Measurements from ENCODE around the gene PYGB.
A peak's percentile ranks its signal among the peaks of the same experiment; 100 is the strongest.

PYGB gene

DNA sequence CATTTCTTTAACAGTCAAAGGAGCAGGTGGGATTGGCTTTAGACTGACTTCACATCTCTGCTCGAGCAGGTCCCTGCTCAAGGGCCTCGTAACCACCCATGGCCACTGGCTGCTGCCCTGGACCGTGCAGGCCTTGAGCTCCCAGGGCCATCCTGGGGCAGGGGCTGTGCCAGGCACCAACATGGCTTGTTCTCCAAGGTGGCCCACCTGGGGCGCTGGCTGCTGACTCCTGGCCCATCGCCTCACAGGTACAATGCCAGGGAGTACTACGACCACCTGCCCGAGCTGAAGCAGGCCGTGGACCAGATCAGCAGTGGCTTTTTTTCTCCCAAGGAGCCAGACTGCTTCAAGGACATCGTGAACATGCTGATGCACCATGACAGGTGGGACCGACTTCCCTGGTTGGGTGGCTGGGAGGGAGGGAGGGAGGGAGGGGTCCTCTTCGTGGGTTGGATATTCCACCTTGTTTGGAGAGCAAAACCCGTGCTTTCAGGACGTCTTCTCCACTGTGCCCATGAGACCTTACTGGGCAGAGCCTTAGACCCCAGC is 46.1 kb downstream of the PYGB start:
- ChIA-PET CTCF (interaction anchor here (0.9 to 5.0 kb wide), 12 partner anchors 13 to 149 kb away, joined by 3 to 78 read pairs (median 4); partner anchors contain the start of gene GINS1), POLR2A (no interaction called here)
- H3K4me3 ChIP-seq (ENCODE audit: control insufficient read depth in 1 of 7, extremely low read depth in 1 of 7, insufficient read depth in 4 of 7, low read depth in 2 of 7, low read length in 6 of 7): no peak overlapping the region
- WGBS (ENCODE audit: insufficient coverage): 96% methylated on average over 12 of the region's 13 CpGs
- H3K27ac ChIP-seq (ENCODE audit: insufficient read depth in 1 of 2, low read depth in 1 of 2, low read length in 2 of 2, poor library complexity in 1 of 2, severe bottlenecking in 2 of 2): no peak overlapping the region
- no peak for DNase-seq
- no peaks in the 10 kb centered on the region for H3K27me3 ChIP-seq (replicated peaks in 2 of 5; ENCODE audit: control insufficient read depth in 4 of 5, insufficient read depth in 5 of 5, low read length in 4 of 5)
- peaks cover 0 to 4% (median 2%) of the 10 kb centered on the region in 4 experiments for H3K4me1 ChIP-seq (ENCODE audit: control extremely low read depth in 1 of 4, control insufficient read depth in 4 of 4, insufficient read depth in 4 of 4, low read length in 3 of 4)
- peaks cover 6 to 53% (median 43%) of the 10 kb centered on the region in 4 experiments for H3K36me3 ChIP-seq (ENCODE audit: control insufficient read depth in 4 of 4, insufficient read depth in 4 of 4, low read length in 3 of 4)
- H3K9me3 ChIP-seq (ENCODE audit: control extremely low read depth in 1 of 5, control insufficient read depth in 4 of 5, insufficient read depth in 2 of 5, low read depth in 1 of 5, low read length in 4 of 5): no peaks in the 10 kb centered on the region

DNA sequence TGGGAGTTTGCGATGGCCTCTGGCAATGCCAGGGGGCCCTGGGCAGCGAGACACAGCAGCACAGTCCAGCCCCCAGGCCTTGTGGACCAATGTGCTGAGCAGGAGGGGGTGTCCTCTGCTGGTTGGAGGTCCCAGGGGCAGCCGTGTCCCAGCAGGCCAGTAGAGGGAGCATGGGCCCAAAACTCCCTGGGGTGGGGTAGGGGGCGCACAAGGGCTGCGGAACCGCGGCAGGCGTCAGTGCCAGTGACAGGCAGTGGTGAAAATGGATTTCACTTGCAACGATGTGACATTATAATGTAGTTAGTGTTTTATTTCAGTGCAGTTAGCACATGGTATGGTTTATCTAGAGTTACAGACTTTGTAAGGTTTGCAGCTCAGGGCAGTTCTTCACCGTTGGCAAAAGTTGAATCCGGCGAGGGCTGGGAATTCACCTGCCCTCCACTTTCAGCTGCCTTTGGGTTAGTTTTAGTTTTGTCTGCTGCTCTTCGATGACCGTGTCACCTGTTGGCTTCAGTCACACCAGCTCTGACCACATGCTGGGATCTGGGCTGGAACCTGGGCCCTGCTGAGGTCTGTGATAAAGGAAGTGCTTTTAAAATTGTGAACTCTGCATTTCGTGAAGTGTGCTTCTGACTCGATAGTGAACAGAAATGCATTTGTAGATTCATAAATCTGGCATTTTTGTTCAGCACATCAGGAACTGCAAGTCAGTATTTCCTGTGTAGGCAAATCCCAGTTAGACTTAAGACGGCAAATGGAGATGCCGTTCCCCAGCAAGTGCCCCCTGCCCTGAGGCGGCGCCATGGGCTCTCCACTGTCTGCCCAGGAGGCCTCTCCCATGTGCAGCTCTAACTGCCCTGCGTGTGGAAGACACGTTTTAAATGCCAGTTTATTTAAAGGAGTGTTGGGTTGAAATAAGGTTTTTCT is 46.8 kb downstream of the PYGB start:
- CTCF ChIA-PET: interaction anchor here (0.9 to 5.0 kb wide), 16 partner anchors 12 to 300 kb away, joined by 3 to 78 read pairs (median 4); partner anchors contain the start of genes GINS1 and PYGB
- DNase-seq: peak; percentile 71 to 86 (median 86)
- POLR2A ChIA-PET: no interaction called here
- no peaks in the 10 kb centered on the region for H3K27me3 ChIP-seq (replicated peaks in 2 of 5; ENCODE audit: control insufficient read depth in 4 of 5, insufficient read depth in 5 of 5, low read length in 4 of 5)
- H3K27ac ChIP-seq (ENCODE audit: insufficient read depth in 1 of 2, low read depth in 1 of 2, low read length in 2 of 2, poor library complexity in 1 of 2, severe bottlenecking in 2 of 2): no peak overlapping the region
- H3K4me3 ChIP-seq (ENCODE audit: control insufficient read depth in 1 of 7, extremely low read depth in 1 of 7, insufficient read depth in 4 of 7, low read depth in 2 of 7, low read length in 6 of 7): no peak overlapping the region
- 64% methylated on average over 22 of the region's 22 CpGs for WGBS (ENCODE audit: insufficient coverage)
- peaks cover 0 to 4% (median 2%) of the 10 kb centered on the region in 4 experiments for H3K4me1 ChIP-seq (ENCODE audit: control extremely low read depth in 1 of 4, control insufficient read depth in 4 of 4, insufficient read depth in 4 of 4, low read length in 3 of 4)
- H3K9me3 ChIP-seq (ENCODE audit: control extremely low read depth in 1 of 5, control insufficient read depth in 4 of 5, insufficient read depth in 2 of 5, low read depth in 1 of 5, low read length in 4 of 5): no peaks in the 10 kb centered on the region
- H3K36me3 ChIP-seq (ENCODE audit: control insufficient read depth in 4 of 4, insufficient read depth in 4 of 4, low read length in 3 of 4): peaks cover 6 to 56% (median 40%) of the 10 kb centered on the region in 4 experiments

DNA sequence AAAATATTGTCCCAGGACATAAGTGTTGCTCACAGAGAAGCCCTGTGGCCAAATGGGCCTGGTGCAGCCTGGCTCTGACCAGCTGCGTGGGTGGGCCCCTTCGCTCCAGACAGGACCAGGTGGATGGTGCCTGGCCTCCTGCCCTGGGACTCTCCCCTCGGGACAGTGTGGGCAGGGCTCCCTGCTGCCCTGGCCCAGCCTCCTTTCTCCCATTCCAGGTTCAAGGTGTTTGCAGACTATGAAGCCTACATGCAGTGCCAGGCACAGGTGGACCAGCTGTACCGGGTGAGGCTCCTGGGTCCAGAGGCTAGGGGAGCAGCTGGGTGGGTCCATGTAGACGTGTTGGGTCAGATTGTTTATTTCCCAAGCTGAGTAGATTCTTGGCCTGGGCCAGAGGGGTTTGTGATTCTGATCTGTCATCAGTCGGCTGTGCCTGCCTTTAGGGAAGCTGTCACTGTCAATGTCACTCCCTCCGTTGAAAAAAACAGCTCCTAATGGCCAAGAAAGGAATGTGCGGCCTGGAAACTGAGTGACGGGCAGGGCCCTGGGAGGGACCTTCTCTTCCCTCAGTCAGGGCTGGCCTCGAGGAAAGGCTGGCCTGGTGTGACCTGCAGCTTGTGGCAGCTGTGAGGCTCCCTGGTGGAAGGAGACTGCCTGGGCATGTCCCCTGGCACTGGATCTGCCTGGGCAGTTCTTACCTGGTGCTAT is 47.7 kb downstream of the PYGB start:
- H3K4me3 ChIP-seq (ENCODE audit: control insufficient read depth in 1 of 7, extremely low read depth in 1 of 7, insufficient read depth in 4 of 7, low read depth in 2 of 7, low read length in 6 of 7): no peak overlapping the region
- no peaks in the 10 kb centered on the region for H3K27me3 ChIP-seq (replicated peaks in 2 of 5; ENCODE audit: control insufficient read depth in 4 of 5, insufficient read depth in 5 of 5, low read length in 4 of 5)
- DNase-seq: no peak
- CTCF ChIA-PET: interaction anchor here (0.8 to 5.0 kb wide), 12 partner anchors 12 to 301 kb away, joined by 3 to 78 read pairs (median 4); partner anchors contain the start of genes GINS1 and PYGB
- WGBS (ENCODE audit: insufficient coverage): 97% methylated on average over 10 of the region's 10 CpGs
- peaks cover 0 to 4% (median 2%) of the 10 kb centered on the region in 4 experiments for H3K4me1 ChIP-seq (ENCODE audit: control extremely low read depth in 1 of 4, control insufficient read depth in 4 of 4, insufficient read depth in 4 of 4, low read length in 3 of 4)
- POLR2A ChIA-PET: no interaction called here
- no peak overlapping the region for H3K27ac ChIP-seq (ENCODE audit: insufficient read depth in 1 of 2, low read depth in 1 of 2, low read length in 2 of 2, poor library complexity in 1 of 2, severe bottlenecking in 2 of 2)
- peaks cover 6 to 58% (median 34%) of the 10 kb centered on the region in 4 experiments for H3K36me3 ChIP-seq (ENCODE audit: control insufficient read depth in 4 of 4, insufficient read depth in 4 of 4, low read length in 3 of 4)
- no peaks in the 10 kb centered on the region for H3K9me3 ChIP-seq (ENCODE audit: control extremely low read depth in 1 of 5, control insufficient read depth in 4 of 5, insufficient read depth in 2 of 5, low read depth in 1 of 5, low read length in 4 of 5)

DNA sequence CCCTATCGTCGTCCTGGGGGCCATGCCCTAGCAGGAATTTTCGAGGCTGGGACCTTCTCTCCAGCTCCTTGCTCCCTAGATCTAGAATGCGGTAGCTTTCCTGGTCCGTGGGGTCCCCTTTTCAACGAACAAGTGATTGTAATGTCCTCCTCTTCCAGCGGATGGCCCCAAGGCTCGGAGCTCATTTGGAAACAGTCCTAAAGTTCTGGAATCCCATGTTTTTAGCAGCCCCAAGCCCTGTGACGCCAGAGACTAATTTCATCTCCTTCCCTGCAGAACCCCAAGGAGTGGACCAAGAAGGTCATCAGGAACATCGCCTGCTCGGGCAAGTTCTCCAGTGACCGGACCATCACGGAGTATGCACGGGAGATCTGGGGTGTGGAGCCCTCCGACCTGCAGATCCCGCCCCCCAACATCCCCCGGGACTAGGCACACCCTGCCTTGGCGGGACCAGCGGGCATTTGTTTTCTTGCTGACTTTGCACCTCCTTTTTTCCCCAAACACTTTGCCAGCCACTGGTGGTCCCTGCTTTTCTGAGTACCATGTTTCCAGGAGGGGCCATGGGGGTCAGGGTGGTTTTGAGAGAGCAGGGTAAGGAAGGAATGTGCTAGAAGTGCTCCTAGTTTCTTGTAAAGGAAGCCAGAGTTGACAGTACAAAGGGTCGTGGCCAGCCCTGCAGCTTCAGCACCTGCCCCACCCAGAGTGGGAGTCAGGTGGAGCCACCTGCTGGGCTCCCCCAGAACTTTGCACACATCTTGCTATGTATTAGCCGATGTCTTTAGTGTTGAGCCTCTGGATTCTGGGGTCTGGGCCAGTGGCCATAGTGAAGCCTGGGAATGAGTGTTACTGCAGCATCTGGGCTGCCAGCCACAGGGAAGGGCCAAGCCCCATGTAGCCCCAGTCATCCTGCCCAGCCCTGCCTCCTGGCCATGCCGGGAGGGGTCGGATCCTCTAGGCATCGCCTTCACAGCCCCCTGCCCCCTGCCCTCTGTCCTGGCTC is 48.5 kb downstream of the PYGB start:
- POLR2A ChIA-PET: no interaction called here
- CTCF ChIA-PET: interaction anchor here (0.6 to 5.0 kb wide), 11 partner anchors 11 to 302 kb away, joined by 3 to 78 read pairs (median 5); partner anchors contain the start of genes GINS1 and PYGB

DNA sequence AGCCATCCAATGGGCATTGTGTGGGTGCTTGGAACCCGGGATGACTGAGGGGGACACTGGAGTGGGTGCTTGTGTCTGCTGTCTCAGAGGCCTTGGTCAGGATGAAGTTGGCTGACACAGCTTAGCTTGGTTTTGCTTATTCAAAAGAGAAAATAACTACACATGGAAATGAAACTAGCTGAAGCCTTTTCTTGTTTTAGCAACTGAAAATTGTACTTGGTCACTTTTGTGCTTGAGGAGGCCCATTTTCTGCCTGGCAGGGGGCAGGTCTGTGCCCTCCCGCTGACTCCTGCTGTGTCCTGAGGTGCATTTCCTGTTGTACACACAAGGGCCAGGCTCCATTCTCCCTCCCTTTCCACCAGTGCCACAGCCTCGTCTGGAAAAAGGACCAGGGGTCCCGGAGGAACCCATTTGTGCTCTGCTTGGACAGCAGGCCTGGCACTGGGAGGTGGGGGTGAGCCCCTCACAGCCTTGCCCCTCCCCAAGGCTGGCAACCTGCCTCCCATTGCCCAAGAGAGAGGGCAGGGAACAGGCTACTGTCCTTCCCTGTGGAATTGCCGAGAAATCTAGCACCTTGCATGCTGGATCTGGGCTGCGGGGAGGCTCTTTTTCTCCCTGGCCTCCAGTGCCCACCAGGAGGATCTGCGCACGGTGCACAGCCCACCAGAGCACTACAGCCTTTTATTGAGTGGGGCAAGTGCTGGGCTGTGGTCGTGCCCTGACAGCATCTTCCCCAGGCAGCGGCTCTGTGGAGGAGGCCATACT is 49.4 kb downstream of the PYGB start:
- no peaks in the 10 kb centered on the region for H3K9me3 ChIP-seq (ENCODE audit: control extremely low read depth in 1 of 5, control insufficient read depth in 4 of 5, insufficient read depth in 2 of 5, low read depth in 1 of 5, low read length in 4 of 5)
- ChIA-PET CTCF (interaction anchor here (2.8 to 5.0 kb wide), 2 partner anchors 101 to 102 kb away, joined by 17 to 78 read pairs; no protein-coding TSS in a partner anchor), POLR2A (no interaction called here)
- no peak for DNase-seq
- H3K27me3 ChIP-seq (replicated peaks in 2 of 5; ENCODE audit: control insufficient read depth in 4 of 5, insufficient read depth in 5 of 5, low read length in 4 of 5): no peaks in the 10 kb centered on the region
- no peak overlapping the region for H3K4me3 ChIP-seq (ENCODE audit: control insufficient read depth in 1 of 7, extremely low read depth in 1 of 7, insufficient read depth in 4 of 7, low read depth in 2 of 7, low read length in 6 of 7)
- no peak overlapping the region for H3K27ac ChIP-seq (ENCODE audit: insufficient read depth in 1 of 2, low read depth in 1 of 2, low read length in 2 of 2, poor library complexity in 1 of 2, severe bottlenecking in 2 of 2)
- WGBS (ENCODE audit: insufficient coverage): 96% methylated on average over 7 of the region's 10 CpGs
- H3K4me1 ChIP-seq (ENCODE audit: control extremely low read depth in 1 of 4, control insufficient read depth in 4 of 4, insufficient read depth in 4 of 4, low read length in 3 of 4): peaks cover 0 to 4% (median 2%) of the 10 kb centered on the region in 4 experiments
- peaks cover 6 to 62% (median 30%) of the 10 kb centered on the region in 4 experiments for H3K36me3 ChIP-seq (ENCODE audit: control insufficient read depth in 4 of 4, insufficient read depth in 4 of 4, low read length in 3 of 4)

More for the DNA sequence above, 48.5 kb downstream of the PYGB start:
- H3K27ac ChIP-seq (ENCODE audit: insufficient read depth in 1 of 2, low read depth in 1 of 2, low read length in 2 of 2, poor library complexity in 1 of 2, severe bottlenecking in 2 of 2): no peak overlapping the region
- H3K9me3 ChIP-seq (ENCODE audit: control extremely low read depth in 1 of 5, control insufficient read depth in 4 of 5, insufficient read depth in 2 of 5, low read depth in 1 of 5, low read length in 4 of 5): no peaks in the 10 kb centered on the region
- peaks cover 6 to 58% (median 30%) of the 10 kb centered on the region in 4 experiments for H3K36me3 ChIP-seq (ENCODE audit: control insufficient read depth in 4 of 4, insufficient read depth in 4 of 4, low read length in 3 of 4)
- H3K4me3 ChIP-seq (ENCODE audit: control insufficient read depth in 1 of 7, extremely low read depth in 1 of 7, insufficient read depth in 4 of 7, low read depth in 2 of 7, low read length in 6 of 7): no peak overlapping the region
- peaks cover 0 to 4% (median 2%) of the 10 kb centered on the region in 4 experiments for H3K4me1 ChIP-seq (ENCODE audit: control extremely low read depth in 1 of 4, control insufficient read depth in 4 of 4, insufficient read depth in 4 of 4, low read length in 3 of 4)
- H3K27me3 ChIP-seq (replicated peaks in 2 of 5; ENCODE audit: control insufficient read depth in 4 of 5, insufficient read depth in 5 of 5, low read length in 4 of 5): no peaks in the 10 kb centered on the region
- DNase-seq: peak; percentile 10 to 31 (median 25)
- 95% methylated on average over 23 of the region's 24 CpGs for whole genome bisulfite sequencing (ENCODE audit: insufficient coverage)
